Esophagus muscularis mucosa (tissue), 3 donors: ENCODE measurements around the gene UBE2E3.

ENCODE experiments used
- POLR2A ChIP-seq: fragments of 450-650 bp; IDR thresholded peaks from one replicate; pipeline ENCODE4 v1.6.1; 2017; ENCODE audit warnings: antibody characterized with exemption, moderate library complexity, mild to moderate bottlenecking, low read depth
- POLR2AphosphoS5 ChIP-seq, 2 donors: sonication (generic); formaldehyde crosslinking; IDR thresholded peaks; one replicate each; pipeline ENCODE4 v1.6.1; 2017; ENCODE audit warnings: antibody characterized with exemption in 2 of 2
- TF ChIP-seq, protein P1 (sequence below), 3 experiments: fragments of 200-600 bp in 2 of 3; fragments of 450-650 bp in 1 of 3; sonication (generic) in 2 of 3; IDR thresholded peaks; one replicate each; pipeline ENCODE4 v1.5.1; 2017 to 2019; ENCODE audit warnings: antibody characterized with exemption in 3 of 3, mild to moderate bottlenecking in 2 of 3, moderate library complexity in 1 of 3

DNA sequence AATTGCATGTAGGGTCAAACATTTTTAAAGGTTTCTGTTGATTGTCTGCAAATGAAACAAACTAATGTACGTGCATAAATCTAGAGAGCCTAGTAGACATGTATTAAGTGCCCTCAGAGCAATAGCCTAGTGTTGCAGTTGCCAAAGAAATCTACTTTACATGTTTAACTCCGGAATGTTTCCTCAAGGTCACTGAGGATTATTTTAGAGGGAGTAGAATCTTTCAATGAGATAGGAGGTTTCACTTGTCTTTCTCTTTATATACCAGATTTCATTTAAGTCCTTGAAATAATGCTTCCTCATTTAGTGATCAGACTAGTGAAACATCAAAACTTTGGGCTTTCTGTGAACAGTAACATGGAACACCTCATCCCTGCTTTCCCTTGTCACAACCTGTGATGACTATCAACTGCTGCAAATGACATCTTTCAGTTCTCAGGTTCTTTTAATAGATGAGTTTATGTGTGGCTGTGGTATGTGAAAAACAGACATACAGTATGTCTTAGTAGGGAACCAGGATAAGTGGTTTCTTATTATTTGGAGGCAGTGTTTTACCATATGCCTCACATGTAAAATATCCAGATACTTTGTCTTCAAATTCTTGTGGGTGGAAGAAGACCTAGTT is 5.5 kb downstream of the UBE2E3 start:
- TF ChIP-seq POLR2A = no peak
- TF ChIP-seq, protein P1, sequence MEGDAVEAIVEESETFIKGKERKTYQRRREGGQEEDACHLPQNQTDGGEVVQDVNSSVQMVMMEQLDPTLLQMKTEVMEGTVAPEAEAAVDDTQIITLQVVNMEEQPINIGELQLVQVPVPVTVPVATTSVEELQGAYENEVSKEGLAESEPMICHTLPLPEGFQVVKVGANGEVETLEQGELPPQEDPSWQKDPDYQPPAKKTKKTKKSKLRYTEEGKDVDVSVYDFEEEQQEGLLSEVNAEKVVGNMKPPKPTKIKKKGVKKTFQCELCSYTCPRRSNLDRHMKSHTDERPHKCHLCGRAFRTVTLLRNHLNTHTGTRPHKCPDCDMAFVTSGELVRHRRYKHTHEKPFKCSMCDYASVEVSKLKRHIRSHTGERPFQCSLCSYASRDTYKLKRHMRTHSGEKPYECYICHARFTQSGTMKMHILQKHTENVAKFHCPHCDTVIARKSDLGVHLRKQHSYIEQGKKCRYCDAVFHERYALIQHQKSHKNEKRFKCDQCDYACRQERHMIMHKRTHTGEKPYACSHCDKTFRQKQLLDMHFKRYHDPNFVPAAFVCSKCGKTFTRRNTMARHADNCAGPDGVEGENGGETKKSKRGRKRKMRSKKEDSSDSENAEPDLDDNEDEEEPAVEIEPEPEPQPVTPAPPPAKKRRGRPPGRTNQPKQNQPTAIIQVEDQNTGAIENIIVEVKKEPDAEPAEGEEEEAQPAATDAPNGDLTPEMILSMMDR (IDR thresholded peaks at IDR 0.05) = no peak
- TF ChIP-seq POLR2AphosphoS5 (IDR thresholded peaks at IDR 0.05) = no peak
